GM19438 (cell line): ENCODE measurements around the gene THRSP.
"Not testable (repeated sequence)": the region's sequence is repeated elsewhere in the genome, so short reads cannot be mapped to it uniquely, and the experiment has no call there.

Experiments used
- ATAC-seq: cut with Tn5 transposase; IDR thresholded peaks from one replicate; pipeline ENCODE4 v1.9.1; 2021; ENCODE audit warnings: low read depth; ENCODE audit not compliant: unreplicated experiment

The THRSP gene

GRCh38 chr11:78063440-78064181, at the start of gene THRSP:
Gene THRSP, plus strand, starts transcription at chr11:78063861. Its CDS starts 21 bp downstream, at chr11:78063882.
- ATAC-seq, result no peak

- ATAC-seq, result not testable (repeated sequence)
These were observed 48.6 kb upstream of the THRSP start for GRCh38 chr11:78014937-78015520.

GRCh38 chr11:78015878-78016277, 47.8 kb upstream of the THRSP start:
- no peak for ATAC-seq

GRCh38 chr11:78019808-78020207, 43.9 kb upstream of the THRSP start:
- no peak for ATAC-seq

GRCh38 chr11:78020246-78020645, 43.4 kb upstream of the THRSP start:
- no peak for ATAC-seq

- no peak for ATAC-seq
These were observed 42.0 kb upstream of the THRSP start for GRCh38 chr11:78021611-78022010.

- no peak for ATAC-seq
These were observed 41.0 kb upstream of the THRSP start, which contains the start of gene KCTD14 for GRCh38 chr11:78022397-78023396. Gene KCTD14, minus strand, starts transcription at chr11:78023276. Its CDS starts 27 bp downstream, at chr11:78023249.

GRCh38 chr11:78023426-78023825, 40.2 kb upstream of the THRSP start:
- no peak for ATAC-seq

GRCh38 chr11:78025378-78025777, 38.3 kb upstream of the THRSP start:
- ATAC-seq, result no peak

GRCh38 chr11:78027759-78028158, 35.9 kb upstream of the THRSP start:
- ATAC-seq, result no peak

GRCh38 chr11:78028423-78028822, 35.2 kb upstream of the THRSP start:
- not testable (repeated sequence) for ATAC-seq

GRCh38 chr11:78030429-78031325, 33.0 kb upstream of the THRSP start:
- no peak for ATAC-seq

- ATAC-seq, result peak; percentile 82
These were observed 32.0 kb upstream of the THRSP start for GRCh38 chr11:78031629-78032028.

GRCh38 chr11:78032090-78032489, 31.6 kb upstream of the THRSP start:
- no peak for ATAC-seq

GRCh38 chr11:78033040-78033439, 30.6 kb upstream of the THRSP start:
- ATAC-seq, result no peak

GRCh38 chr11:78034623-78035022, 29.0 kb upstream of the THRSP start:
- ATAC-seq, result no peak

- no peak for ATAC-seq
These were observed 27.3 kb upstream of the THRSP start for GRCh38 chr11:78036313-78036712.

GRCh38 chr11:78037056-78037455, 26.6 kb upstream of the THRSP start:
- ATAC-seq, result no peak

GRCh38 chr11:78037825-78038620, 25.6 kb upstream of the THRSP start:
- ATAC-seq, result no peak
